ENCODE data around the gene ENDOV.
A peak's percentile ranks its signal among the peaks of the same experiment; 100 is the strongest.

The ENDOV gene

GRCh38 chr17:80472996-80473395 is 58.0 kb downstream of the ENDOV start:
- no peak for ATAC-seq
- peaks cover 74% of the 10 kb centered on the region for H3K27me3 Mint-ChIP-seq

GRCh38 chr17:80473701-80474100 is 58.7 kb downstream of the ENDOV start:
- ATAC-seq (no peak), DNase-seq (no peak)
- Mint-ChIP-seq H3K27ac (no peak overlapping the region), H3K4me3 (no peak overlapping the region), H3K4me1 (peaks cover 42% of the 10 kb centered on the region), H3K9me3 (no peaks in the 10 kb centered on the region), H3K27me3 (peaks cover 70% of the 10 kb centered on the region)

More at GRCh38 chr17:80472996-80473395, 58.0 kb downstream of the ENDOV start:
- H3K4me3 Mint-ChIP-seq = no peak overlapping the region
- no peak for DNase-seq
- H3K9me3 Mint-ChIP-seq = no peaks in the 10 kb centered on the region
- no peak overlapping the region for H3K27ac Mint-ChIP-seq
- peaks cover 41% of the 10 kb centered on the region for H3K4me1 Mint-ChIP-seq

- DNase-seq = peak in 1 of 2 donors; percentile 38
- H3K9me3 Mint-ChIP-seq = no peaks in the 10 kb centered on the region
- no peak overlapping the region for H3K27ac Mint-ChIP-seq
- peaks cover 49% of the 10 kb centered on the region for H3K4me1 Mint-ChIP-seq
- ATAC-seq = peak; percentile 13
- H3K4me3 Mint-ChIP-seq = peak overlapping the region; percentile 77 to 84
- peaks cover 70% of the 10 kb centered on the region for H3K27me3 Mint-ChIP-seq
These were observed 59.4 kb downstream of the ENDOV start for GRCh38 chr17:80474231-80474960.

- Mint-ChIP-seq H3K9me3 (no peaks in the 10 kb centered on the region), H3K27me3 (peaks cover 76% of the 10 kb centered on the region), H3K4me1 (peaks cover 49% of the 10 kb centered on the region), H3K4me3 (peak overlapping the region; percentile 77 to 84), H3K27ac (peak overlapping the region in 1 of 2 donors; percentile 71)
- ATAC-seq (peak; percentile 48), DNase-seq (peak in 1 of 2 donors; percentile 32)
These were observed 60.3 kb downstream of the ENDOV start for GRCh38 chr17:80474961-80475909.

DNA sequence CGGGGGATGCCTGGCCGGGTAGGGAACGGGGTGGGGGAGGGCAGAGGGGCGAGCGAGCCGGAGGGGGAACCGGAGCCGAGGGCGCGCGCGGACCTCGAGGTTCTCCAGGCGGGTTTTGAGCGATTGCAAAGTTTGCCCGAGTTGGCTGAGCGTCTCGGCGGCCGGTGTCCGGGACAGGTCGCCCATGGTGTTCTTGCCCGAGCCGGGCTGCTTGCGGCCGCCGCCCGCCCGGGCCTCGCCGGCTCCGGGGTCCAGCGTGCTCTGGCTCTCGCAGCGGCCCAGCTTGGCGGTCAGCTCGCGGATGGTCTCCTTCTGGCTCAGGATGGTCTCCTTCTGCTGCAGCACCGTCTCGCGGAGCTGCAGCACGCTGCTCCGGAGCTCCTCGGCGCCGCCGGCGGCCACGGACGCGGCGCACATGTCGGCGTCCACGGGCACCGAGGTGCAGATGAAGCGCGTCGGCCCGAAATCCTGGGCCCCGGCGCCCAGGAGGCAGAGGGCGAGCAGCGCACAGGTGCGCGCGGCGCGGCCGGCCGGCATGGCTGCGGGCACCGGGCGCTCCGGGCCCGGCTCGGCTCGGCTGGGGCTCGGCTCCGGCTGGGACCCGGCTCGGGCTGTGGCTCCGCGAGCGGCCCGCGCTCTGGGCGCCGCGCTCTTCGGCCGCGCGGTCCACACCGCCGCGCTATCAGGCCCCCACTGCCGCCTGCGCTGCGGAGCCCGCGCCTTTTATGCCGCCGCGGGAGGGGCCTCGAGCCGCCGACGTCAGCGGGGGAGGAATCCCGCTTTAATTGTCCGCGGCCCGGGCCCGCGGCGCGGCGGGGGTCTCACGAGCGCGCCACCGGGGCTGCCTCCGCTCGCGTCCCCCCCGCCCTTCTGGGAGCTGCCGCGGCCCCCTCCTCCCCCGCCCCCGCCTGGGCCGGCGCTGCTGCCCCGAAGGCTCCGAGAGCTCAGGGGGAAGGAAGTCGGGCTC is 61.2 kb downstream of the ENDOV start, which contains the start of gene NPTX1:
NPTX1 (minus strand) TSS at position 698 of the 967 bp plus-strand sequence; CDS start at position 537, 161 bp downstream.
- peaks cover 51% of the 10 kb centered on the region for H3K4me1 Mint-ChIP-seq
- peak within 1 kb of the TSS; percentile 77 to 84 for H3K4me3 Mint-ChIP-seq
- ATAC-seq = peak; percentile 18
- peak in 1 of 2 donors; percentile 23 for DNase-seq
- peaks cover 76% of the 10 kb centered on the region for H3K27me3 Mint-ChIP-seq
- H3K9me3 Mint-ChIP-seq = no peaks in the 10 kb centered on the region
- peak within 1 kb of the TSS in 1 of 2 donors; percentile 71 for H3K27ac Mint-ChIP-seq

DNA sequence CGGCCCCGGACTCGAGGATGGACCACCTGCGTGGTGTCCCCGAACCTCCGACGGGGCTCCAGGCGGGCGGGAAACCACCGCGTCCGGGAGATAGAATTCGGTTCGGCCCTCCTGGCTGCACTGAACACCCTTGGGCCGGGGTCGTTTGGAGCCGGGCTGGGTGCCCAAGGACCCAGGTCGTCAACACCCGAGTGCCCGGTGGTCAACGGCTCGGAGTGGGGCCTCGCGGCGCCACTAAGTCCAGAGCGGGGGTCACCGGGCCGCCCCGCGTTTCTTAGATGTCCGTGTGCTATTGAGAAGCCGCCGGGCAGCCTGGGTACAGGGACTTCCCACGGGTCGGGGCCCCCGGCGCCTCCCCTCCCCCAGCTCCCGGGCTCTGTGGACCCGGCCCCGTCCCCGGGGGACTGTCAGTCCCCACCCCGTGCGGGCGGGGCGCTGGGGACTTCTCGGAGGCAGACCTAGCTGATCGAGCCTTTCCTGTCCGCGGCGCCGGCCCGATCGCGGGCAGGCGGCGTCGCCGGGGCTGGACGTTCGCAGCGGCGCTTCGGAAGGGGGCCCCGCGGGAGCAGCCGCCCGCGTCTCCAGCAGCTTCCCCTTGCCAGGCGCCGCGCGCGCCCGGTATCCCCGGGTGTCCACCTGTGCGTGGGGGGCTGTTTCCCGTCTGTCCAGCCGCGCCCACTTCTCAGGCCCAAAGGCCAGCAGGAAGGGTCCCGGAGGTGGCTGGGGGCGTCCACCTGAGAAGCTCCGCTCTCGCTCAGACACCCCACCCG is 62.1 kb downstream of the ENDOV start:
- H3K4me3 Mint-ChIP-seq = peak overlapping the region; percentile 9 to 37
- H3K27ac Mint-ChIP-seq = no peak overlapping the region
- DNase-seq (no peak), ATAC-seq (no peak)
- peaks cover 49% of the 10 kb centered on the region for H3K4me1 Mint-ChIP-seq
- peaks cover 76% of the 10 kb centered on the region for H3K27me3 Mint-ChIP-seq
- H3K9me3 Mint-ChIP-seq = no peaks in the 10 kb centered on the region

- Mint-ChIP-seq H3K4me1 (peaks cover 45% of the 10 kb centered on the region), H3K9me3 (no peaks in the 10 kb centered on the region), H3K27ac (no peak overlapping the region), H3K4me3 (peak overlapping the region in 1 of 2 donors; percentile 10), H3K27me3 (peaks cover 76% of the 10 kb centered on the region)
- DNase-seq (peak; percentile 50 to 61), ATAC-seq (peak; percentile 64)
These were observed 62.9 kb downstream of the ENDOV start for GRCh38 chr17:80477647-80478478.

- H3K9me3 Mint-ChIP-seq = no peaks in the 10 kb centered on the region
- H3K4me3 Mint-ChIP-seq = peak overlapping the region; percentile 27 to 49
- H3K27me3 Mint-ChIP-seq = peaks cover 76% of the 10 kb centered on the region
- no peak overlapping the region for H3K27ac Mint-ChIP-seq
- ATAC-seq (no peak), DNase-seq (no peak)
- peaks cover 40% of the 10 kb centered on the region for H3K4me1 Mint-ChIP-seq
These were observed 63.7 kb downstream of the ENDOV start for GRCh38 chr17:80478487-80479245.

- no peak for ATAC-seq
- H3K27me3 Mint-ChIP-seq = peaks cover 74% of the 10 kb centered on the region
- H3K4me3 Mint-ChIP-seq = peak overlapping the region in 1 of 2 donors; percentile 27
- H3K27ac Mint-ChIP-seq = peak overlapping the region in 1 of 2 donors; percentile 77
- DNase-seq = no peak
- H3K9me3 Mint-ChIP-seq = no peaks in the 10 kb centered on the region
- H3K4me1 Mint-ChIP-seq = peaks cover 35% of the 10 kb centered on the region
These were observed 64.2 kb downstream of the ENDOV start for GRCh38 chr17:80479246-80479566.

GRCh38 chr17:80480248-80480647 is 65.3 kb downstream of the ENDOV start:
- Mint-ChIP-seq H3K9me3 (no peaks in the 10 kb centered on the region), H3K4me1 (peaks cover 24% of the 10 kb centered on the region), H3K4me3 (no peak overlapping the region), H3K27ac (no peak overlapping the region), H3K27me3 (peaks cover 66% of the 10 kb centered on the region)
- no peak for DNase-seq
- no peak for ATAC-seq

GRCh38 chr17:80481284-80482057 is 66.5 kb downstream of the ENDOV start:
- Mint-ChIP-seq H3K27me3 (peaks cover 71% of the 10 kb centered on the region), H3K27ac (no peak overlapping the region), H3K9me3 (no peaks in the 10 kb centered on the region), H3K4me3 (no peak overlapping the region), H3K4me1 (peaks cover 15% of the 10 kb centered on the region)
- DNase-seq = no peak
- no peak for ATAC-seq

- DNase-seq = no peak
- Mint-ChIP-seq H3K4me1 (peaks cover 15% of the 10 kb centered on the region), H3K27ac (no peak overlapping the region), H3K9me3 (no peaks in the 10 kb centered on the region), H3K27me3 (peaks cover 76% of the 10 kb centered on the region), H3K4me3 (no peak overlapping the region)
- ATAC-seq = no peak
These were observed 67.0 kb downstream of the ENDOV start for GRCh38 chr17:80482058-80482318.

All from stimulated activated naive CD8-positive, alpha-beta T cell treated with anti-CD3 and anti-CD28 coated beads, Interleukin-15, amount 100 ng/mL, for 72 hours (primary cell).